HG03558 (cell line): ENCODE data around the gene HOXB9.

Experiments
- ATAC-seq: cut with Tn5 transposase; IDR thresholded peaks from one replicate; pipeline ENCODE4 v1.9.1; 2021; ENCODE audit warnings: moderate number of reproducible peaks; ENCODE audit not compliant: unreplicated experiment; ENCODE audit errors: extremely low read depth

The HOXB9 gene

GRCh38 chr17:48625495-48626244, 488 bp downstream of the HOXB9 start:
- no peak for ATAC-seq

- ATAC-seq, result no peak
Observed at GRCh38 chr17:48624544-48625494, 1.3 kb downstream of the HOXB9 start.

GRCh38 chr17:48624118-48624517, 2.0 kb downstream of the HOXB9 start:
- ATAC-seq, result no peak

GRCh38 chr17:48623583-48623982, 2.6 kb downstream of the HOXB9 start:
- no peak for ATAC-seq

- ATAC-seq, result no peak
Observed at GRCh38 chr17:48622857-48623256, 3.3 kb downstream of the HOXB9 start.

- no peak for ATAC-seq
Observed at GRCh38 chr17:48621410-48622392, 4.5 kb downstream of the HOXB9 start.

GRCh38 chr17:48620461-48621139, 5.6 kb downstream of the HOXB9 start:
- no peak for ATAC-seq

- no peak for ATAC-seq
Observed at GRCh38 chr17:48619826-48620449, 6.2 kb downstream of the HOXB9 start.

- no peak for ATAC-seq
Observed at GRCh38 chr17:48618256-48618896, 7.8 kb downstream of the HOXB9 start.

- no peak for ATAC-seq
Observed at GRCh38 chr17:48617471-48618255, 8.5 kb downstream of the HOXB9 start.

- no peak for ATAC-seq
Observed at GRCh38 chr17:48616717-48617470, 9.3 kb downstream of the HOXB9 start.

- no peak for ATAC-seq
Observed at GRCh38 chr17:48615963-48616716, 10.0 kb downstream of the HOXB9 start.

- no peak for ATAC-seq
Observed at GRCh38 chr17:48615047-48615962, 10.9 kb downstream of the HOXB9 start, which contains the start of gene HOXB8. Gene HOXB8, minus strand, starts transcription at chr17:48615292. Its CDS starts 588 bp downstream, at chr17:48614704.

- ATAC-seq, result no peak
Observed at GRCh38 chr17:48613862-48614694, 12.1 kb downstream of the HOXB9 start.
